Smooth muscle cell (in vitro differentiated cells): ENCODE data around the gene COL12A1. TPM values are rescaled to one million over a fixed set of nuclear protein-coding genes. Genes with fewer than 3 reads are reported as not detected.

Experiments
- DNase-seq: peaks from one replicate; lab custom pipeline; 2025; ENCODE audit not compliant: unreplicated experiment; lab: John Stamatoyannopoulos, UW
- H2AFZ ChIP-seq: fragments of 200-600 bp; sonication (generic); 2 replicates; pipeline ENCODE4 v1.6.0; 2016; ENCODE audit warnings: antibody characterized with exemption, low read depth, mild to moderate bottlenecking
- H3F3A ChIP-seq: fragments of 200-600 bp; sonication (generic); 2 replicates; pipeline ENCODE4 v1.6.0; 2017; ENCODE audit warnings: antibody characterized with exemption, low read depth
- H3K27ac ChIP-seq: fragments of 200-600 bp; sonication (generic); 2 replicates; pipeline ENCODE4 v1.5.1; 2016; ENCODE audit warnings: low read depth, mild to moderate bottlenecking
- H3K27me3 ChIP-seq: fragments of 200-600 bp; sonication (generic); 2 replicates; pipeline ENCODE4 v1.6.1; 2016; ENCODE audit warnings: low read depth, mild to moderate bottlenecking
- H3K36me3 ChIP-seq: fragments of 200-600 bp; sonication (generic); 2 replicates; pipeline ENCODE4 v1.5.1; 2016; ENCODE audit warnings: low read depth
- H3K4me1 ChIP-seq: fragments of 200-600 bp; sonication (generic); 2 replicates; pipeline ENCODE4 v1.5.1; 2016; ENCODE audit warnings: low read depth
- H3K4me2 ChIP-seq: fragments of 200-600 bp; sonication (generic); 2 replicates; pipeline ENCODE4 v1.6.0; 2016; ENCODE audit warnings: mild to moderate bottlenecking
- H3K4me3 ChIP-seq: fragments of 200-600 bp; sonication (generic); 2 replicates; pipeline ENCODE4 v1.5.1; 2016; ENCODE audit warnings: mild to moderate bottlenecking
- H3K79me2 ChIP-seq: fragments of 200-600 bp; sonication (generic); 2 replicates; pipeline ENCODE4 v1.6.0; 2016; ENCODE audit warnings: low read depth, mild to moderate bottlenecking
- H3K9ac ChIP-seq: fragments of 200-600 bp; sonication (generic); 2 replicates; pipeline ENCODE4 v1.6.0; 2016; ENCODE audit warnings: low read depth
- H3K9me3 ChIP-seq: fragments of 200-600 bp; sonication (generic); replicated peaks from 2 replicates; pipeline ENCODE4 v1.5.1; 2016; ENCODE audit warnings: low read depth
- H4K20me1 ChIP-seq: fragments of 200-600 bp; sonication (generic); 2 replicates; pipeline ENCODE4 v1.6.0; 2016; ENCODE audit warnings: low read depth
- CTCF ChIP-seq: fragments of 200-600 bp; sonication (generic); IDR thresholded peaks from 2 replicates; pipeline ENCODE4 v1.5.1; 2017; ENCODE audit warnings: borderline replicate concordance, mild to moderate bottlenecking, antibody characterized with exemption; ENCODE audit not compliant: insufficient read depth, poor library complexity, severe bottlenecking
- WGBS: methylation state at CpG from one replicate; pipeline ENCODE4 v1.1.7; 2016; ENCODE audit warnings: low lambda C conversion rate; 5-methylcytosine and 5-hydroxymethylcytosine counted together
- polyA plus RNA-seq: library from polyadenylated mRNA; unstranded; fragments of >200 nt; fragmentation: Nextera tagmentation; extraction: Ambion mirVana; gene quantifications from 2 replicates; pipeline ENCODE4 v1.2.1, GENCODE V29; 2016
- total RNA-seq: library from RNA; depleted of rRNA; stranded (reverse); fragments of >200 nt; gene quantifications from 2 replicates; pipeline ENCODE4 v1.2.3, GENCODE V29; 2014

Gene COL12A1
- total and polyA plus RNA-seq, 2 experiments from 2014 or later: 44.2 to 154 TPM

- Histone ChIP-seq H3K4me2 (peak overlapping the region; percentile 85), H3K79me2 (no peaks in the 10 kb centered on the region), H3F3A (no peaks in the 10 kb centered on the region), H3K4me1 (no peaks in the 10 kb centered on the region), H3K36me3 (no peaks in the 10 kb centered on the region), H2AFZ (no peak overlapping the region), H3K4me3 (peak overlapping the region; percentile 28), H3K9ac (no peak overlapping the region), H3K9me3 (no peaks in the 10 kb centered on the region), H3K27me3 (no peaks in the 10 kb centered on the region), H4K20me1 (no peaks in the 10 kb centered on the region), H3K27ac (no peak overlapping the region)
- WGBS: 47% methylated on average over 10 of the region's 10 CpGs
- TF ChIP-seq CTCF: peak; percentile 57
- DNase-seq: no peak
Measured at GRCh38 chr6:75230484-75231325, 24.9 kb upstream of the COL12A1 start.

- Histone ChIP-seq H3K4me2 (no peak overlapping the region), H3K4me3 (no peak overlapping the region), H2AFZ (no peak overlapping the region), H3K9me3 (no peaks in the 10 kb centered on the region), H3K79me2 (no peaks in the 10 kb centered on the region), H3K36me3 (no peaks in the 10 kb centered on the region), H3K27me3 (no peaks in the 10 kb centered on the region), H3F3A (no peaks in the 10 kb centered on the region), H3K4me1 (no peaks in the 10 kb centered on the region), H3K27ac (no peak overlapping the region), H4K20me1 (no peaks in the 10 kb centered on the region), H3K9ac (no peak overlapping the region)
- 87% methylated on average over 6 of the region's 6 CpGs for WGBS
- DNase-seq: no peak
- no peak for TF ChIP-seq CTCF
Measured at GRCh38 chr6:75224303-75224926, 18.6 kb upstream of the COL12A1 start.

GRCh38 chr6:75223428-75223827 lies 17.6 kb upstream of the COL12A1 start:
- Histone ChIP-seq H3K27me3 (no peaks in the 10 kb centered on the region), H3K9me3 (no peaks in the 10 kb centered on the region), H3K27ac (no peak overlapping the region), H3K4me3 (no peak overlapping the region), H4K20me1 (no peaks in the 10 kb centered on the region), H3K4me1 (no peaks in the 10 kb centered on the region), H3K79me2 (no peaks in the 10 kb centered on the region), H3K4me2 (no peak overlapping the region), H2AFZ (no peak overlapping the region), H3F3A (no peaks in the 10 kb centered on the region), H3K36me3 (no peaks in the 10 kb centered on the region), H3K9ac (no peak overlapping the region)
- no peak for TF ChIP-seq CTCF
- DNase-seq: no peak
- 81% methylated on average over 2 of the region's 2 CpGs for WGBS
